OCI-LY3 (cell line): ENCODE results near the gene DAND5.
A peak's percentile ranks its signal among the peaks of the same experiment; 100 is the strongest.

Experiments
- H2AFZ ChIP-seq: fragments of 200-600, 300-600 bp; shearing (Covaris generic); 2 replicates; pipeline ENCODE4 v1.6.0; 2014; ENCODE audit warnings: antibody characterized with exemption, low read depth, low read length
- H3K27ac ChIP-seq: fragments of 200-600, 300-600 bp; sonication (generic); 2 replicates; pipeline ENCODE4 v1.5.1; 2014; ENCODE audit warnings: mild to moderate bottlenecking, low read length, moderate library complexity, mixed read lengths
- H3K27me3 ChIP-seq: fragments of 200-600, 300-600 bp; sonication (generic); 2 replicates; pipeline ENCODE4 v1.6.1; 2014; ENCODE audit warnings: low read depth, low read length, mixed read lengths
- H3K36me3 ChIP-seq: fragments of 200-600, 300-600 bp; sonication (generic); replicated peaks from 2 replicates; pipeline ENCODE3; 2014; ENCODE audit warnings: low read depth, low read length, mixed read lengths
- H3K4me1 ChIP-seq: fragments of 300-600, 200-600 bp; sonication (generic); 2 replicates; pipeline ENCODE4 v1.6.1; 2014; ENCODE audit warnings: low read length, mixed read lengths
- H3K4me2 ChIP-seq: fragments of 200-600, 300-600 bp; sonication (generic); 2 replicates; pipeline ENCODE4 v1.6.1; 2014; ENCODE audit warnings: low read length, mixed read lengths
- H3K4me3 ChIP-seq: fragments of 300-600, 200-600 bp; sonication (generic); 2 replicates; pipeline ENCODE4 v1.5.1; 2014; ENCODE audit warnings: antibody characterized with exemption, mild to moderate bottlenecking, low read length, moderate library complexity
- H3K79me2 ChIP-seq: fragments of 300-600, 200-600 bp; shearing (Covaris generic); 2 replicates; pipeline ENCODE4 v1.6.1; 2014; ENCODE audit warnings: mild to moderate bottlenecking, low read length, mixed read lengths
- H3K9ac ChIP-seq: fragments of 300-600, 200-600 bp; shearing (Covaris generic); 2 replicates; pipeline ENCODE4 v1.6.0; 2014; ENCODE audit warnings: mild to moderate bottlenecking, low read length, moderate library complexity
- H3K9me3 ChIP-seq: fragments of 200-600, 300-600 bp; shearing (Covaris generic); 2 replicates; pipeline ENCODE4 v1.6.1; 2014; ENCODE audit warnings: low read length, mixed read lengths; ENCODE audit not compliant: insufficient read depth
- H4K20me1 ChIP-seq: fragments of 200-600, 300-600 bp; sonication (generic); 2 replicates; pipeline ENCODE4 v1.6.1; 2016; ENCODE audit warnings: low read length, mixed read lengths; ENCODE audit not compliant: insufficient read depth
- EZH2phosphoT487 ChIP-seq: fragments of 200-600 bp; shearing (Covaris generic); IDR thresholded peaks from 2 replicates; pipeline ENCODE4 v1.6.1; 2018; ENCODE audit warnings: antibody characterized with exemption, mixed run types, low read depth
- TF ChIP-seq, protein P1 (sequence below): fragments of 200-600, 300-600 bp; sonication (generic); IDR thresholded peaks from 2 replicates; pipeline ENCODE4 v1.5.1; 2014; ENCODE audit warnings: antibody characterized with exemption, low read length, low read depth

DAND5 gene

DNA sequence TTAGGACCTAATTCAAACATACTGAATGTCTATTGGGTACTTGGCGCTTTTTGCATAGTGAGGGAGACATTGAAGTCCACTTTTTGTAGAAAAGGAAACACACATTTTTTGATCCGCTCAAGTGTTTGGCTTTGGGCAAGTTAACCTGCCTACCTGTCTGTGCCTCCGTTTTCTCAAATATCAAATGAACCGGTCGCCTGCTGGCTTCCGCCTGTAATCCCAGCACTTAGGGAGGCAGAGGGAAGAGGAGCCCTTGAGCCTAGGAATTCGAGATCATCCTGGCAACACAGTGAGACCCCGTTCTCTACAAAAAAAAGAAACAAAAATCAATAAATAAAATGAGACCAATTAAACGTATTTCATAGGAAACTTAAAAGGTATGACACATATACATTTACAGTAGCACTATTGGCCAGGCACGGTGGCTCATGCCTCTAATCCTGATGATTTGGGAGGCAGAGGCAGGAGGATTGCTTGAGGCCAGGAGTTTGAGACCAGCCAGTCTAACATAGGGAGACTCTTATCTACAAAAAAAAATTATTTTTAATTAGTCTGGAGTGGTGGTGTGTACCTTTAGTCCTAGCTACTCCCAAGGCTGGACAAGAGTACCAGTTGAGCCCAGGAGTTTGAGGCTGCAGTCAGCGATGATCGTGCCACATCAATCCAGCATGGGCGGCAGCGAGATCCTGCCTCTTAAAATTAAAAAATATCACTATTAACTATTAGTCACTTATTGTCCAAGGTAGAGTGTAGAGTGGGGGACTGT, 22.5 kb upstream of the DAND5 start:
- TF ChIP-seq, protein P1, sequence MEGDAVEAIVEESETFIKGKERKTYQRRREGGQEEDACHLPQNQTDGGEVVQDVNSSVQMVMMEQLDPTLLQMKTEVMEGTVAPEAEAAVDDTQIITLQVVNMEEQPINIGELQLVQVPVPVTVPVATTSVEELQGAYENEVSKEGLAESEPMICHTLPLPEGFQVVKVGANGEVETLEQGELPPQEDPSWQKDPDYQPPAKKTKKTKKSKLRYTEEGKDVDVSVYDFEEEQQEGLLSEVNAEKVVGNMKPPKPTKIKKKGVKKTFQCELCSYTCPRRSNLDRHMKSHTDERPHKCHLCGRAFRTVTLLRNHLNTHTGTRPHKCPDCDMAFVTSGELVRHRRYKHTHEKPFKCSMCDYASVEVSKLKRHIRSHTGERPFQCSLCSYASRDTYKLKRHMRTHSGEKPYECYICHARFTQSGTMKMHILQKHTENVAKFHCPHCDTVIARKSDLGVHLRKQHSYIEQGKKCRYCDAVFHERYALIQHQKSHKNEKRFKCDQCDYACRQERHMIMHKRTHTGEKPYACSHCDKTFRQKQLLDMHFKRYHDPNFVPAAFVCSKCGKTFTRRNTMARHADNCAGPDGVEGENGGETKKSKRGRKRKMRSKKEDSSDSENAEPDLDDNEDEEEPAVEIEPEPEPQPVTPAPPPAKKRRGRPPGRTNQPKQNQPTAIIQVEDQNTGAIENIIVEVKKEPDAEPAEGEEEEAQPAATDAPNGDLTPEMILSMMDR, result no peak
- no peak for TF ChIP-seq EZH2phosphoT487
- Histone ChIP-seq H3K27ac (peak overlapping the region; percentile 90), H3K4me1 (peaks cover 45% of the 10 kb centered on the region), H3K4me3 (peak overlapping the region; percentile 97), H3K4me2 (peak overlapping the region; percentile 95), H3K27me3 (no peaks in the 10 kb centered on the region), H3K9me3 (no peaks in the 10 kb centered on the region), H2AFZ (no peak overlapping the region), H3K9ac (peak overlapping the region; percentile 96), H3K79me2 (peaks cover 65% of the 10 kb centered on the region), H4K20me1 (peaks cover 13% of the 10 kb centered on the region), H3K36me3 (peaks cover 73% of the 10 kb centered on the region)

DNA sequence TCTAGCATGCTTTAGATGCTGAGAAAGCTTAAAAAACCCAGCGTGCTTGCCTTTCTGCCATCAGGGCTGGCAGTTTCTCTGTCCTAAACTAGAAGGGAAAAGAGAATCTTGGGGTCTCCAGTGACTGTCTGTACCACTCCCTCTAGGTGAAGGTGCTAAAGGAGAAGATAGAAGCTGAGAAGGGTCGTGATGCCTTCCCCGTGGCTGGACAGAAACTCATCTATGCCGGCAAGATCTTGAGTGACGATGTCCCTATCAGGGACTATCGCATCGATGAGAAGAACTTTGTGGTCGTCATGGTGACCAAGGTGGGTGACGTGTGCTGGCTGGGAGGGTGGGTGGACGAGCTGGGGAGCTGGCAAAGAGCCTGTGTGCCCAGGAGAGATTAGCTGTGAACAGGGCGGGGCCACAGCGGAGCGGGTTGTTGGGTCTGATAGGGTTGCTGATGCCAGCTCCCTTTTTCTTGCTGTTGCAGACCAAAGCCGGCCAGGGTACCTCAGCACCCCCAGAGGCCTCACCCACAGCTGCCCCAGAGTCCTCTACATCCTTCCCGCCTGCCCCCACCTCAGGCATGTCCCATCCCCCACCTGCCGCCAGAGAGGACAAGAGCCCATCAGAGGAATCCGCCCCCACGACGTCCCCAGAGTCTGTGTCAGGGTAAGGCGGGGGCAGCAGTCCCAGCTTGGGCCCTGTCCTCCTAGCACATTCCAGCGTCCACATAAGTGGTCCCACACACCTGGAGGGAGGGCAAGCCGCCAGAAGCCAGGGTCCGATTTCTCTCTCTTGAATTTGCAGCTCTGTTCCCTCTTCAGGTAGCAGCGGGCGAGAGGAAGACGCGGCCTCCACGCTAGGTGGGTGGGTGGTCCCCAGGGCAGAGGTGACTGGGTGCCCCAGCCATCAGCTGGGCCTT, 21.4 kb upstream of the DAND5 start:
- TF ChIP-seq, protein P1, result no peak
- TF ChIP-seq EZH2phosphoT487, result no peak
- Histone ChIP-seq H3K9me3 (no peaks in the 10 kb centered on the region), H3K36me3 (peaks cover 75% of the 10 kb centered on the region), H3K9ac (no peak overlapping the region), H3K4me2 (no peak overlapping the region; the same call in 1 of the 2 replicates), H3K79me2 (peaks cover 70% of the 10 kb centered on the region), H3K4me3 (no peak overlapping the region), H3K4me1 (peaks cover 35% of the 10 kb centered on the region), H4K20me1 (peaks cover 13% of the 10 kb centered on the region), H3K27ac (no peak overlapping the region), H3K27me3 (no peaks in the 10 kb centered on the region), H2AFZ (no peak overlapping the region)

DNA sequence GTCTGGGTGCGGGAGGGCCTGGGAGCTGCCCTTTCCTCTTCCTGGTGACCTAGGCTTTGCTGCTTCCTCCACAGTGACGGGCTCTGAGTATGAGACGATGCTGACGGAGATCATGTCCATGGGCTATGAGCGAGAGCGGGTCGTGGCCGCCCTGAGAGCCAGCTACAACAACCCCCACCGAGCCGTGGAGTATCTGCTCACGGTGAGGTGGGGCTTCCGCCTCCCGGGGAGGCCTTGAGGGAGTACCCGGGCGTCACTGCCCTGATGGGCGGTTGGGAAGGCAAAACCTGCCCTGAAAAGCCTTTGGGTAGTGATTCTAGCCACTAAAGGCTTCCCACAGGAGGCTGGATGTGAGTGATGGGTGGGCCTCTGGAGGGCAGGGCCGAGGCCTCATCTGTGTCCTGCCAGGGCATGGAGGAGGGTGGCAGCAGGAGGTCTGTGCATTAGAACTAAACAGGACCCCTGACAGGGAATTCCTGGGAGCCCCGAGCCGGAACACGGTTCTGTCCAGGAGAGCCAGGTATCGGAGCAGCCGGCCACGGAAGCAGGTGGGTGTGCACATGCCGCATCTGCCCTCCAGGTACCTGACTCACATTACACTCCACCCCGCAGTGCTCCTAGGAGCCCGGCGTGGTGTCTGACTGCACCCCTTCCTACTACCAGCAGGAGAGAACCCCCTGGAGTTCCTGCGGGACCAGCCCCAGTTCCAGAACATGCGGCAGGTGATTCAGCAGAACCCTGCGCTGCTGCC, 20.6 kb upstream of the DAND5 start:
- H3K36me3 ChIP-seq, result peaks cover 76% of the 10 kb centered on the region
- H3K9ac ChIP-seq, result no peak overlapping the region
- no peaks in the 10 kb centered on the region for H3K27me3 ChIP-seq
- TF ChIP-seq EZH2phosphoT487, result no peak
- TF ChIP-seq, protein P1, result no peak
- H3K27ac ChIP-seq, result no peak overlapping the region
- H2AFZ ChIP-seq, result no peak overlapping the region
- H3K79me2 ChIP-seq, result peaks cover 70% of the 10 kb centered on the region
- peaks cover 36% of the 10 kb centered on the region for H3K4me1 ChIP-seq
- H3K4me3 ChIP-seq, result no peak overlapping the region
- H3K9me3 ChIP-seq, result no peaks in the 10 kb centered on the region
- no peak overlapping the region for H3K4me2 ChIP-seq
- peaks cover 11% of the 10 kb centered on the region for H4K20me1 ChIP-seq
